HepG2 (cell line): ENCODE measurements around the gene HSPB6. TPM values are rescaled to one million over a fixed set of nuclear protein-coding genes. Genes with fewer than 3 reads are reported as not detected.

ENCODE experiments used
- ATM ChIP-seq: fragments of 450-650 bp; IDR thresholded peaks from 2 replicates; pipeline ENCODE4 v1.7.1; 2017; ENCODE audit warnings: mild to moderate bottlenecking, borderline replicate concordance
- HDAC6 ChIP-seq: fragments of 200-600 bp; sonication (generic); IDR thresholded peaks from 2 replicates; pipeline ENCODE4 v1.7.0; 2017; ENCODE audit warnings: mild to moderate bottlenecking, antibody characterized with exemption, low read length, low read depth
- IRF2 ChIP-seq: IDR thresholded peaks from 2 replicates; pipeline ENCODE4 v1.6.1; 2018; ENCODE audit warnings: missing genetic modification reagents, missing compliant biosample characterization
- KDM2A ChIP-seq: sonication (generic); formaldehyde crosslinking; IDR thresholded peaks from 2 replicates; pipeline ENCODE4 v1.4.0; 2020; ENCODE audit warnings: low read depth, missing genetic modification reagents, borderline replicate concordance
- KDM3A ChIP-seq: IDR thresholded peaks from 2 replicates; pipeline ENCODE4 v1.6.1; 2018; ENCODE audit warnings: low read depth, missing compliant biosample characterization
- KDM6A ChIP-seq: IDR thresholded peaks from 2 replicates; pipeline ENCODE4 v1.6.1; 2016; ENCODE audit warnings: low read depth
- MNT ChIP-seq: fragments of 450-650 bp; IDR thresholded peaks from 2 replicates; pipeline ENCODE4 v1.6.1; 2016
- MZF1 ChIP-seq: sonication (generic); formaldehyde crosslinking; IDR thresholded peaks from 2 replicates; pipeline ENCODE4 v1.8.1; 2023; ENCODE audit warnings: mild to moderate bottlenecking, missing genetic modification reagents, borderline replicate concordance
- NR3C1 ChIP-seq: sonication (generic); formaldehyde crosslinking; IDR thresholded peaks from 2 replicates; pipeline ENCODE4 v1.4.0; 2020; ENCODE audit warnings: missing genetic modification reagents
- RBFOX2 ChIP-seq: fragments of 200-400 bp; formaldehyde crosslinking; IDR thresholded peaks from 2 replicates; pipeline ENCODE4 v1.6.1; 2017; ENCODE audit warnings: low read depth, mild to moderate bottlenecking, low read length
- RBM22 ChIP-seq: fragments of 200-400 bp; formaldehyde crosslinking; optimal IDR thresholded peaks from 2 replicates; pipeline ENCODE3; 2017; ENCODE audit warnings: mild to moderate bottlenecking, low read length, moderate library complexity
- SALL1 ChIP-seq: sonication (generic); formaldehyde crosslinking; IDR thresholded peaks from 2 replicates; pipeline ENCODE4 v1.8.0; 2022; ENCODE audit warnings: mild to moderate bottlenecking, missing genetic modification reagents
- ZFP62 ChIP-seq: sonication (generic); formaldehyde crosslinking; IDR thresholded peaks from 2 replicates; pipeline ENCODE4 v1.4.0; 2020; ENCODE audit warnings: missing genetic modification reagents
- ZFP91 ChIP-seq: sonication (generic); formaldehyde crosslinking; IDR thresholded peaks from 2 replicates; pipeline ENCODE4 v1.9.0; 2022; ENCODE audit warnings: missing genetic modification reagents, mild to moderate bottlenecking, borderline replicate concordance
- ZNF160 ChIP-seq: sonication (generic); formaldehyde crosslinking; IDR thresholded peaks from 2 replicates; pipeline ENCODE4 v1.8.0; 2022; ENCODE audit warnings: mild to moderate bottlenecking, inconsistent platforms, missing genetic modification reagents
- ZNF232 ChIP-seq: sonication (generic); formaldehyde crosslinking; IDR thresholded peaks from 2 replicates; pipeline ENCODE4 v1.4.0; 2020; ENCODE audit warnings: missing genetic modification reagents, borderline replicate concordance
- ZNF264 ChIP-seq: sonication (generic); formaldehyde crosslinking; IDR thresholded peaks from 2 replicates; pipeline ENCODE4 v1.4.0; 2020; ENCODE audit warnings: missing genetic modification reagents
- ZNF773 ChIP-seq: sonication (generic); formaldehyde crosslinking; IDR thresholded peaks from 2 replicates; pipeline ENCODE4 v1.4.0; 2020; ENCODE audit warnings: missing genetic modification reagents, borderline replicate concordance
- polyA plus RNA-seq, 8 experiments: library from polyadenylated mRNA; depleted of rRNA in 3 of 8; stranded (reverse) in 7 of 8; unstranded in 1 of 8; fragments of >200 nt; fragmentation: Illumina TruSeq in 4 of 8; extraction: Trizol in 4 of 8; gene quantifications; 2 replicates each; pipeline versions ENCODE4 v1.2.1 to v1.2.3, GENCODE V29; 2011 to 2016; ENCODE audit warnings: low read depth in 4 of 8, missing spikeins in 1 of 8, mixed read lengths in 1 of 8; ENCODE audit not compliant: insufficient read depth in 1 of 8
- total RNA-seq, 5 experiments: library from RNA; depleted of rRNA; stranded (reverse); fragments of >200 nt; fragmentation: Illumina TruSeq; extraction: Trizol; gene quantifications; 2 replicates each; pipeline ENCODE4 v1.2.3, GENCODE V29; 2016; ENCODE audit warnings: low read depth in 1 of 5
- TF ChIP-seq, protein P1 (sequence below): sonication (generic); formaldehyde crosslinking; IDR thresholded peaks from 2 replicates; pipeline ENCODE4 v1.4.0; 2020; ENCODE audit warnings: missing genetic modification reagents, low read depth, mild to moderate bottlenecking, borderline replicate concordance
- TF ChIP-seq, protein P2 (sequence below): sonication (generic); formaldehyde crosslinking; conservative IDR thresholded peaks from 2 replicates; pipeline ENCODE4 v1.4.0; 2020; ENCODE audit warnings: missing genetic modification reagents
- TF ChIP-seq, protein P3 (sequence below): sonication (generic); formaldehyde crosslinking; IDR thresholded peaks from 2 replicates; pipeline ENCODE4 v1.5.0; 2020; ENCODE audit warnings: mild to moderate bottlenecking, missing genetic modification reagents

The HSPB6 gene
- total and polyA plus RNA-seq, 2 of the 13 experiments (the other 11 are each of a cell fraction or from before 2014, with no cell fraction given), result 0.18 TPM; not detected in 1

GRCh38 chr19:35757749-35758608 lies 1.1 kb upstream of the HSPB6 start, which contains the start of gene PROSER3 (continued):
- TF ChIP-seq, protein P1, sequence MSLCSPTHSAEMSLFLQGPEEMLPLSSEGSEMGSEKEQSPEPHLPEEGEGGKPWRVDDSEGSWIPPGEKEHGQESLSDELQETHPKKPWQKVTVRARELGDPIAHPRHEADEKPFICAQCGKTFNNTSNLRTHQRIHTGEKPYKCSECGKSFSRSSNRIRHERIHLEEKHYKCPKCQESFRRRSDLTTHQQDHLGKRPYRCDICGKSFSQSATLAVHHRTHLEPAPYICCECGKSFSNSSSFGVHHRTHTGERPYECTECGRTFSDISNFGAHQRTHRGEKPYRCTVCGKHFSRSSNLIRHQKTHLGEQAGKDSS (CRISPR knock-in tag), result 0 out of 2 replicates have a peak, but pooled peaks have one; percentile 56
- TF ChIP-seq KDM3A (CRISPR knock-in tag) (no peak; the same call in 1 of the 2 replicates), SALL1 (peak; percentile 56), ZNF232 (CRISPR knock-in tag) (peak; percentile 80; the same call in 1 of the 2 replicates), ZNF773 (CRISPR knock-in tag) (0 out of 2 replicates have a peak, but pooled peaks have one; percentile 56), ZFP62 (CRISPR knock-in tag) (peak; percentile 56; the same call in 1 of the 2 replicates), MNT (0 out of 2 replicates have a peak, but pooled peaks have one; percentile 12), RBFOX2 (peak; percentile 81), ATM (no peak), NR3C1 (CRISPR knock-in tag) (no peak), MZF1 (no peak), ZFP91 (peak; percentile 65; the same call in 1 of the 2 replicates), HDAC6 (no peak), ZNF264 (CRISPR knock-in tag) (0 out of 2 replicates have a peak, but pooled peaks have one; percentile 31), RBM22 (peak; percentile 55), KDM6A (CRISPR knock-in tag) (no peak), ZNF160 (CRISPR knock-in tag) (peak; percentile 51; the same call in 1 of the 2 replicates), KDM2A (CRISPR knock-in tag) (peak; percentile 69), IRF2 (CRISPR knock-in tag) (0 out of 2 replicates have a peak, but pooled peaks have one; percentile 38)
- TF ChIP-seq, protein P2, sequence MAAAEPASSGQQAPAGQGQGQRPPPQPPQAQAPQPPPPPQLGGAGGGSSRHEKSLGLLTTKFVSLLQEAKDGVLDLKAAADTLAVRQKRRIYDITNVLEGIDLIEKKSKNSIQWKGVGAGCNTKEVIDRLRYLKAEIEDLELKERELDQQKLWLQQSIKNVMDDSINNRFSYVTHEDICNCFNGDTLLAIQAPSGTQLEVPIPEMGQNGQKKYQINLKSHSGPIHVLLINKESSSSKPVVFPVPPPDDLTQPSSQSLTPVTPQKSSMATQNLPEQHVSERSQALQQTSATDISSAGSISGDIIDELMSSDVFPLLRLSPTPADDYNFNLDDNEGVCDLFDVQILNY (CRISPR knock-in tag), result peak; percentile 39; the same call in 1 of the 2 replicates
- TF ChIP-seq, protein P3, sequence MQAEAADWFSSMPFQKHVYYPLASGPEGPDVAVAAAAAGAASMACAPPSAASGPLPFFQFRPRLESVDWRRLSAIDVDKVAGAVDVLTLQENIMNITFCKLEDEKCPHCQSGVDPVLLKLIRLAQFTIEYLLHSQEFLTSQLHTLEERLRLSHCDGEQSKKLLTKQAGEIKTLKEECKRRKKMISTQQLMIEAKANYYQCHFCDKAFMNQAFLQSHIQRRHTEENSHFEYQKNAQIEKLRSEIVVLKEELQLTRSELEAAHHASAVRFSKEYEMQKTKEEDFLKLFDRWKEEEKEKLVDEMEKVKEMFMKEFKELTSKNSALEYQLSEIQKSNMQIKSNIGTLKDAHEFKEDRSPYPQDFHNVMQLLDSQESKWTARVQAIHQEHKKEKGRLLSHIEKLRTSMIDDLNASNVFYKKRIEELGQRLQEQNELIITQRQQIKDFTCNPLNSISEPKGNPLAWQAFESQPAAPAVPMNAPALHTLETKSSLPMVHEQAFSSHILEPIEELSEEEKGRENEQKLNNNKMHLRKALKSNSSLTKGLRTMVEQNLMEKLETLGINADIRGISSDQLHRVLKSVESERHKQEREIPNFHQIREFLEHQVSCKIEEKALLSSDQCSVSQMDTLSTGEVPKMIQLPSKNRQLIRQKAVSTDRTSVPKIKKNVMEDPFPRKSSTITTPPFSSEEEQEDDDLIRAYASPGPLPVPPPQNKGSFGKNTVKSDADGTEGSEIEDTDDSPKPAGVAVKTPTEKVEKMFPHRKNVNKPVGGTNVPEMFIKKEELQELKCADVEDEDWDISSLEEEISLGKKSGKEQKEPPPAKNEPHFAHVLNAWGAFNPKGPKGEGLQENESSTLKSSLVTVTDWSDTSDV (CRISPR knock-in tag), result peak; percentile 80
